GM10266 (cell line): ENCODE data around the gene PHC1.

Experiments used
- DNase-seq: peaks from one replicate; pipeline ENCODE4 v3.0.0; 2012; ENCODE audit errors: extremely low spot score
- CTCF ChIP-seq: IDR thresholded peaks from 2 replicates; pipeline ENCODE4 v1.5.1; 2012; ENCODE audit warnings: mild to moderate bottlenecking, low read depth; ENCODE audit not compliant: control insufficient read depth, insufficient read depth; ENCODE audit errors: missing control alignments

Gene PHC1

GRCh38 chr12:8886502-8887284, 27.6 kb upstream of the PHC1 start:
- no peak for TF ChIP-seq CTCF

GRCh38 chr12:8887285-8887715, 27.0 kb upstream of the PHC1 start:
- TF ChIP-seq CTCF: no peak
- no peak for DNase-seq

More at GRCh38 chr12:8886502-8887284, 27.6 kb upstream of the PHC1 start:
- DNase-seq: no peak

- peak; percentile 85 for TF ChIP-seq CTCF
- peak; percentile 67 for DNase-seq
Observed at GRCh38 chr12:8890313-8891085, 23.8 kb upstream of the PHC1 start.

GRCh38 chr12:8891976-8892375, 22.3 kb upstream of the PHC1 start:
- DNase-seq: no peak
- TF ChIP-seq CTCF: no peak

GRCh38 chr12:8894378-8894777, 19.9 kb upstream of the PHC1 start:
- no peak for TF ChIP-seq CTCF
- DNase-seq: no peak

GRCh38 chr12:8894986-8895385, 19.3 kb upstream of the PHC1 start:
- no peak for TF ChIP-seq CTCF
- DNase-seq: no peak

GRCh38 chr12:8897081-8897480, 17.2 kb upstream of the PHC1 start:
- no peak for TF ChIP-seq CTCF
- no peak for DNase-seq
